HFFc6 (cell line): Measurements from ENCODE around the gene IRF2BPL. TPM values are rescaled to one million over a fixed set of nuclear protein-coding genes. Genes with fewer than 3 reads are reported as not detected.

ENCODE experiments used
- DNase-seq: peaks from one replicate; pipeline ENCODE4 v3.0.0-alpha.2; 2018
- H3K27ac Mint-ChIP-seq: 2 replicates; pipeline ENCODE4 v1.8.0; 2020; ENCODE audit warnings: mild to moderate bottlenecking, mixed read lengths
- H3K27me3 Mint-ChIP-seq: 2 replicates; pipeline ENCODE4 v1.8.0; 2021; ENCODE audit warnings: mild to moderate bottlenecking, moderate library complexity, mixed read lengths; ENCODE audit not compliant: insufficient read depth
- H3K36me3 Mint-ChIP-seq: 2 replicates; pipeline ENCODE4 v1.8.0; 2021; ENCODE audit warnings: low read depth, mixed read lengths
- H3K4me1 Mint-ChIP-seq: 2 replicates; pipeline ENCODE4 v1.8.0; 2020; ENCODE audit warnings: low read depth, mixed read lengths
- H3K4me3 Mint-ChIP-seq: 2 replicates; pipeline ENCODE4 v1.8.0; 2020; ENCODE audit warnings: mild to moderate bottlenecking, moderate library complexity, mixed read lengths
- H3K9me3 Mint-ChIP-seq: 2 replicates; pipeline ENCODE4 v1.8.0; 2020; ENCODE audit warnings: mild to moderate bottlenecking, mixed read lengths
- CTCF ChIP-seq: fragments of 200-600 bp; sonication (generic); IDR thresholded peaks from 2 replicates; pipeline ENCODE4 v1.5.0; 2021; ENCODE audit warnings: antibody characterized with exemption, mild to moderate bottlenecking
- total RNA-seq, 6 experiments: library from RNA; stranded (reverse); fragmentation: NEBNext Ultra II Directional; extraction: Animal tissue kit (Norgen Biotek cat#: 25700); gene quantifications; 2 replicates in 1 of 6; 3 replicates in 5 of 6; pipeline ENCODE4 v1.2.3, GENCODE V29; 2021

The IRF2BPL gene
- total RNA-seq, 6 experiments from 2014 or later = 37.1 to 46.3 (median 38.3) TPM

DNA sequence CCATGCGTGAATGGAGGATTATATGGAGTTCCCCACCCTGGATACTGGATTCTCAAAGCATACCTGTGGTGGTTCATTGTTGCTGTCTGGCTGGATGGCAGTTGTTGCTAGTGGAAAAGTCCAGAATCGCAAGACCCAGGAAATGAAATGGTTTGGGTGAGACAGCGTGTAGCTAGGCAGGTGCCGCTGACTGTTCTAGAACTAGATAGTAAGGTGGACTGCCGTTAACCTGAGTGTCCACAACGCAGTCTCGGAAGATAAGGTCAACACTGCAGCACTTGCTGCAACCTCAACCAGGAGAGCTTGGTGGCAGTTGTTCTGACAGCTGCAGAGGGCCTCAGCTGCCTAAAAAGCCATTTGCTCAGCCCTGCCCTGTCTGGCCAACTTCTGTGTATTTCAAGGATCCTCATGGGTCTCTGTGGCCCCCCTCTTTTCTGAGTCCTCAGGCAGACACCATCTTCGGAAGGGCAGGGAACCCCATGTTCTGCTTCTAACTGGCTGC is 15.5 kb upstream of the IRF2BPL start:
- H3K27me3 Mint-ChIP-seq = no peaks in the 10 kb centered on the region; the same call in none of the 2 replicates
- peaks cover 86% of the 10 kb centered on the region for H3K4me1 Mint-ChIP-seq
- peak overlapping the region; percentile 99 for H3K27ac Mint-ChIP-seq
- no peak for DNase-seq
- H3K4me3 Mint-ChIP-seq = no peak overlapping the region; the same call in 1 of the 2 replicates
- H3K36me3 Mint-ChIP-seq = no peaks in the 10 kb centered on the region
- TF ChIP-seq CTCF = no peak
- no peaks in the 10 kb centered on the region for H3K9me3 Mint-ChIP-seq

DNA sequence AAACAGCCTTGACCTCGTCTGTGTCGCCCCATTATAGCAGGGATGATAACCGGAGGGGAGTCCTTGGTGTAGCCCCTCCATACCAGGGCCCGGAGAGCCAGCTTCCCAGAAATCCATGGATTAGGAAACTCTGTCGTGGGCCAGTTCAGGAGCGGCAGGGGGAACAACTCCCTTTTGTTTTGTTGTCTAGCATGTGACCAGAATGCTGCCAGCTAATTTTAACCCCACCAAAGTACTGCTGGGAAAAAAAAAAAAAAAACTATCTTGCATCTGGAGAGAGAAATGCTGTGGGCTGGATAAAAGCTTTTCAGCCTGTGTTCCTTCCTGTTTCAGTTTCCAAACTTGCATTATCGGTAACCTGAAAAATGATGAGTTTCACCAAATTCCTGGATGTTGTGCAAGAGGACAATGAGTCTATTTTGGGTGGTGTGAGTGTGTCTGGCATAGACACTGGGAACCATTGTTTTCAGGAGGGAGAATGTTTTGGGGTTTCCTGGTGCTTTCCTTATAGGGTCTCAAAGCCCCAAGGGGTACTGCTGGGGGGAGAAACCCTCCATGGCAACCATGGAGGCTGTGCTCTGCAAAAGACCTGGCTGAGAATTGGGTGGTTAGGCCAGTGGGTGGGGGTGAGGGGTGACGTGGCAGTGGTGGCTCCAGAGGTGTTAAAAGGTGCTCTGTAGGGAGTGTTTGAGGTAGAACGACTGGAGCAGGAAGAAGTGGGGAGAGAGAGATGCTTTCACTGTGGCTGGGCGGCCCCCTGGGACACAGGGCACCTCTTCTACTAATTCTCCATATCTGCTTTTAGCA is 14.9 kb upstream of the IRF2BPL start:
- DNase-seq = peak; percentile 83
- Mint-ChIP-seq H3K4me1 (peaks cover 93% of the 10 kb centered on the region), H3K36me3 (no peaks in the 10 kb centered on the region), H3K27ac (peak overlapping the region; percentile 99), H3K4me3 (peak overlapping the region; percentile 86), H3K27me3 (peaks cover 2% of the 10 kb centered on the region), H3K9me3 (no peaks in the 10 kb centered on the region)
- TF ChIP-seq CTCF = no peak

DNA sequence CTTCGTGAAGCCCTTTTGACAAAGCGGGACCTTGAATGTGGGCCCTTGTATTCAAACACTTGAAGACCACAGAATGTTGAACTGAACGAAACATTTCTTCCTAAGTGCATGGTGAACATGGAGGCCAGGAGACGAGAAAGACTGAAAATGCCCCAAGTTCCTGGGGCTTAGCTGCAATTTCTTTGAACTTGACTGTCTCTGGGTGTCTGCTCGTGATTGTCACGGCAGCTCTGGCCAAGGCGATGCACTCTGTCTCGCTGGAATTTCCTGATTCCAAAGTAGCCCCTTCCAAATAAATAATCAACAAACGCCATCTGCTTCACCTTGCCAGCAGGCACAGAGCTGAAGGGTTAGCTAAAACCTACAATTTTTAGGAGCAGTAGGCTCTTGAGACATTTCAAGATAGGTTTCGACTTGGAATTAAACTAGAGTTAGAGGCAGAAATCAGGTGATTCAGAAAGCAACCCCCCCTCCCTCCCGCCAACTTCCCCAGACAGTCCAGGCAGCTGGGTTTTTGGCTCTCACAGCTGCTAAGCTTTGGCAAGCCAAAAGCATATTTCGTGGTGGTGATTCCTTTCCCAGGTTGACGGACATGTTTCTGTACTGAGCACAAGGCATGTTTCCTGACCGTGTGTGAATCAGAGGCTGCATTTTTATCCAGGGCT is 13.5 kb upstream of the IRF2BPL start:
- H3K27me3 Mint-ChIP-seq = peaks cover 2% of the 10 kb centered on the region
- no peaks in the 10 kb centered on the region for H3K36me3 Mint-ChIP-seq
- TF ChIP-seq CTCF = no peak
- H3K9me3 Mint-ChIP-seq = no peaks in the 10 kb centered on the region
- H3K27ac Mint-ChIP-seq = peak overlapping the region; percentile 99
- DNase-seq = peak; percentile 82
- peak overlapping the region; percentile 86 for H3K4me3 Mint-ChIP-seq
- peaks cover 100% of the 10 kb centered on the region for H3K4me1 Mint-ChIP-seq

- peak; percentile 92 for DNase-seq
- H3K36me3 Mint-ChIP-seq = no peaks in the 10 kb centered on the region
- H3K27ac Mint-ChIP-seq = peak overlapping the region; percentile 99
- peak overlapping the region; percentile 86 for H3K4me3 Mint-ChIP-seq
- H3K9me3 Mint-ChIP-seq = no peaks in the 10 kb centered on the region
- peaks cover 97% of the 10 kb centered on the region for H3K4me1 Mint-ChIP-seq
- H3K27me3 Mint-ChIP-seq = peaks cover 2% of the 10 kb centered on the region
- no peak for TF ChIP-seq CTCF
Measured at GRCh38 chr14:77040741-77041653, 12.5 kb upstream of the IRF2BPL start.

DNA sequence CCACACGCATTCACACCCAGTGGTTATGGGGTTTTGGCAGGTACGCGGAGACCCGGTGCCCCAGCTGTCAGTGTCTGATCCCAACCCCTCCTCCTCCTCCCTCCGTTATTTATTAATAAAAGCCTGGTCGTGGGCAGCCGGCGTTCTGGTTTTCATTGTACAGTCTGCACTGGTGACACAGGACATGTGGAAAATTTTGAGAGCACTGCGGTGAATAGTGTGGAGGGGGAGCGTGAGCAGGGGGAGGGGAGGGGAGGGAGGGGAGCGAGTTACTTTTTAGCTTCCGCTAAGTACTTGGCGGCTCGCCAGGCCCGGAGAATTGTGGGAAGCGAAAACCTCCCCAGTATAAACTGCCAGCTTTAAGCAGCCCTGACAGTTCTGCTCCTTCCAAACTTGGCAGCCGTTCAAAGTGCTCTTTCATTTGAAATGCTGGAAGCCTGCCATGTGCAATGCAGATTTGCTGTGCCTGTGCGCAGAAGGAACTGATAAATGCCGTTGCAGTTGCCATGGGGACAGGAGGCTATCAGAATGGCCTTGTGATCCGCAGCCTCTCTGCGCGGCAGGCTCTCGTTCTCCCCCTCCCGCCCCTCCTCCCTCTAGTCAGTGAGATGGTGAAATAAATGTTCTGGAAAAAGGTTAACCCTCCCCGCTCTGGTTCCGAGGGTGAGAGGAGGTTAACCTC is 11.7 kb upstream of the IRF2BPL start:
- peak overlapping the region; percentile 99 for H3K27ac Mint-ChIP-seq
- H3K27me3 Mint-ChIP-seq = peaks cover 2% of the 10 kb centered on the region
- H3K36me3 Mint-ChIP-seq = no peaks in the 10 kb centered on the region

More for the DNA sequence above, 11.7 kb upstream of the IRF2BPL start:
- Mint-ChIP-seq H3K4me3 (peak overlapping the region; percentile 86), H3K9me3 (no peaks in the 10 kb centered on the region), H3K4me1 (peaks cover 89% of the 10 kb centered on the region)
- no peak for TF ChIP-seq CTCF
- peak; percentile 99 for DNase-seq
